ENCODE results near the gene ZNF524.

The ZNF524 gene

GRCh38 chr19:55620410-55621204 lies 20.5 kb downstream of the ZNF524 start:
- Mint-ChIP-seq H3K4me1 (peaks cover 28% of the 10 kb centered on the region), H3K9me3 (no peaks in the 10 kb centered on the region), H3K27me3 (no peaks in the 10 kb centered on the region), H3K36me3 (ENCODE audit: insufficient read depth) (peaks cover 19% of the 10 kb centered on the region), H3K4me3 (no peak overlapping the region), H3K27ac (ENCODE audit: low read depth) (no peak overlapping the region)
- no peak for ATAC-seq (replicated peaks; ENCODE audit: extremely low read depth, poor library complexity, severe bottlenecking)
- DNase-seq (ENCODE audit: low spot score in 2 of 2): no peak

GRCh38 chr19:55621205-55621672 lies 21.2 kb downstream of the ZNF524 start:
- ATAC-seq (replicated peaks; ENCODE audit: extremely low read depth, poor library complexity, severe bottlenecking) (no peak), DNase-seq (ENCODE audit: low spot score in 2 of 2) (no peak)
- no peaks in the 10 kb centered on the region for H3K9me3 Mint-ChIP-seq
- no peaks in the 10 kb centered on the region for H3K27me3 Mint-ChIP-seq
- peaks cover 19% of the 10 kb centered on the region for H3K36me3 Mint-ChIP-seq (ENCODE audit: insufficient read depth)
- no peak overlapping the region for H3K4me3 Mint-ChIP-seq
- peaks cover 31% of the 10 kb centered on the region for H3K4me1 Mint-ChIP-seq
- H3K27ac Mint-ChIP-seq (ENCODE audit: low read depth): no peak overlapping the region

DNA sequence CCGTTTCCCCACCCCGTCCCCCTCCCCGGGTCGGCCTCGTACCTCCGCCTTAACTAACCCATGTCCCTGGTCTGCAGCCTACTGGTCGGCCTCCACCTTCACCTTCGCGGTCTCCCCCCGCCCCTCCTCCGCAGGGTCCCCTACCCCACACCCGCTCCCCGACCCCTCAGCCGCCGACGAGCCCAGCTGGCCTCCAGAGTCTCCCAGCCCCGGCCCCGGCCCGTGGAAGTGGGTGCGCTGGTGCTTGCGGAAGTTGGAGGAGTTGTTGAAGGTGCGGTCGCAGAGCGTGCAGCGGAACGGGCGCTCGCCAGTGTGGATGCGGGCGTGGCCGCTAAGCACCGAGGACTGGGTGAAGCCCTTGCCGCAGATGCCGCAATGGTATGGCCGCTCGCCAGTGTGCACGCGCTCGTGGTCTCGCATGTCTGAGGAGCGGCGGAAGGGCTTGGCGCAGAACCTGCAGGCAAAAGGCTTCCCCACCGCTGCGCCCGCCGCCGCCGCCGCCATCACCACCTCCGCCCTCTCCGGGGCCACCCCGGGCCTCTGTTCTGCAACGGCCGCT lies 21.7 kb downstream of the ZNF524 start:
- DNase-seq (ENCODE audit: low spot score in 2 of 2) (no peak), ATAC-seq (replicated peaks; ENCODE audit: extremely low read depth, poor library complexity, severe bottlenecking) (no peak)
- no peak overlapping the region for H3K4me3 Mint-ChIP-seq
- H3K4me1 Mint-ChIP-seq: peaks cover 36% of the 10 kb centered on the region
- H3K9me3 Mint-ChIP-seq: no peaks in the 10 kb centered on the region
- H3K36me3 Mint-ChIP-seq (ENCODE audit: insufficient read depth): peaks cover 20% of the 10 kb centered on the region
- no peaks in the 10 kb centered on the region for H3K27me3 Mint-ChIP-seq
- H3K27ac Mint-ChIP-seq (ENCODE audit: low read depth): no peak overlapping the region

- ATAC-seq (replicated peaks; ENCODE audit: extremely low read depth, poor library complexity, severe bottlenecking) (no peak), DNase-seq (ENCODE audit: low spot score in 2 of 2) (no peak)
- Mint-ChIP-seq H3K36me3 (ENCODE audit: insufficient read depth) (peaks cover 18% of the 10 kb centered on the region), H3K4me1 (peaks cover 40% of the 10 kb centered on the region), H3K4me3 (no peak overlapping the region), H3K27me3 (no peaks in the 10 kb centered on the region), H3K9me3 (no peaks in the 10 kb centered on the region), H3K27ac (ENCODE audit: low read depth) (no peak overlapping the region)
Observed at GRCh38 chr19:55622242-55622969, 22.3 kb downstream of the ZNF524 start.

DNA sequence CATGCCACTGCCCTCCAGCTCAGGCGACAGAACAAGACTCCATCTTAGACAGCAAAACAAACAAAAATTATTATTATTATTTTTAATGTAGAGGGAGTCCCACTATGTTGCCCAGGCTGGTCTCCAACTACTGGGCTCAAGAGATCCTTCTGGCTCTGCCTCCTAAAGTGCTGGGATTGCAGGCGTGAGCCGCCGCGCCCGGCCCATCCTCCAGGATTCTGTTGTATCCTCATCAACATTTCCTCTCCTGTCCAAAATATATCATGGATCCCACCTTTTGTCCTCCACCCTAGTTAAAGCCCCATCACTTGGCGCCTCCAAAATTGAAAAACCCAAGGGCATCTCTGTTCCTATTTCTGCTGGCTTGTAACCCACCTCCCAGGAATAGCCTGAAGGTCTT lies 23.0 kb downstream of the ZNF524 start:
- ATAC-seq (replicated peaks; ENCODE audit: extremely low read depth, poor library complexity, severe bottlenecking) (no peak), DNase-seq (ENCODE audit: low spot score in 2 of 2) (no peak)
- H3K27ac Mint-ChIP-seq (ENCODE audit: low read depth): peak overlapping the region; percentile 93
- peaks cover 17% of the 10 kb centered on the region for H3K36me3 Mint-ChIP-seq (ENCODE audit: insufficient read depth)
- no peaks in the 10 kb centered on the region for H3K27me3 Mint-ChIP-seq
- no peak overlapping the region for H3K4me3 Mint-ChIP-seq
- H3K9me3 Mint-ChIP-seq: no peaks in the 10 kb centered on the region
- H3K4me1 Mint-ChIP-seq: peaks cover 40% of the 10 kb centered on the region

- Mint-ChIP-seq H3K4me3 (peak overlapping the region; percentile 79), H3K36me3 (ENCODE audit: insufficient read depth) (peaks cover 17% of the 10 kb centered on the region), H3K4me1 (peaks cover 40% of the 10 kb centered on the region), H3K9me3 (no peaks in the 10 kb centered on the region), H3K27ac (ENCODE audit: low read depth) (peak overlapping the region; percentile 93), H3K27me3 (no peaks in the 10 kb centered on the region)
- DNase-seq (ENCODE audit: low spot score in 2 of 2): no peak
- ATAC-seq (replicated peaks; ENCODE audit: extremely low read depth, poor library complexity, severe bottlenecking): no peak
Observed at GRCh38 chr19:55623561-55623960, 23.5 kb downstream of the ZNF524 start.

GRCh38 chr19:55624109-55625003 lies 24.3 kb downstream of the ZNF524 start, which contains the start of gene ZNF784:
Gene ZNF784 (minus strand): TSS chr19:55624566. CDS start chr19:55624561, 5 bp downstream.
- peaks cover 17% of the 10 kb centered on the region for H3K36me3 Mint-ChIP-seq (ENCODE audit: insufficient read depth)
- peaks cover 40% of the 10 kb centered on the region for H3K4me1 Mint-ChIP-seq

GRCh38 chr19:55625004-55625326 lies 24.9 kb downstream of the ZNF524 start:
- H3K4me1 Mint-ChIP-seq: peaks cover 40% of the 10 kb centered on the region

More at GRCh38 chr19:55624109-55625003, 24.3 kb downstream of the ZNF524 start, which contains the start of gene ZNF784:
- peak within 1 kb of the TSS; percentile 79 for H3K4me3 Mint-ChIP-seq
- ATAC-seq (replicated peaks; ENCODE audit: extremely low read depth, poor library complexity, severe bottlenecking) (peak; percentile 66), DNase-seq (ENCODE audit: low spot score in 2 of 2) (peak; percentile 88 to 90)
- H3K27ac Mint-ChIP-seq (ENCODE audit: low read depth): peak within 1 kb of the TSS; percentile 93
- H3K9me3 Mint-ChIP-seq: no peaks in the 10 kb centered on the region
- H3K27me3 Mint-ChIP-seq: no peaks in the 10 kb centered on the region

DNA sequence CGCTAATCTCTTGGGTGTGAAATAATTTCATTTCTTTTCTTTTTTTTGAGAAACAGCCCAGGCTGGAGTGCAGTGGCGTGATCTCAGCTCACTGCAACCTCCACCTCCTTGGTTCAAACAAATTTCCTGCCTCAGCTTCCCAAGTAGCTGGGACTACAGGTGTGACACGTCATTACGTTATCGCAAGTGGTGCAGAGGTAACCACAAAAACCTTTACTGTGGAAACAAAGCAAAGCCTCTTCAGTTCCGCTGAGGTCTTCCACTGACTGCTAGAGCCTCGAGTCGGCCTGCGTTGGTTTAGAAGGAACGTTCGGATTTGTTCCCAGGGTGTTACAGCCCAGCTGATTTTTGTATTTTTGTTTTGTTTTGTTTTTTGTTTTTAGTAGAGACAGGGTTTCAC lies 26.3 kb downstream of the ZNF524 start:
- H3K27ac Mint-ChIP-seq (ENCODE audit: low read depth): peak overlapping the region; percentile 74
- peak; percentile 65 for ATAC-seq (replicated peaks; ENCODE audit: extremely low read depth, poor library complexity, severe bottlenecking)

More at GRCh38 chr19:55625004-55625326, 24.9 kb downstream of the ZNF524 start:
- no peak for DNase-seq (ENCODE audit: low spot score in 2 of 2)
- Mint-ChIP-seq H3K4me3 (peak overlapping the region; percentile 79), H3K9me3 (no peaks in the 10 kb centered on the region), H3K27ac (ENCODE audit: low read depth) (peak overlapping the region; percentile 93), H3K36me3 (ENCODE audit: insufficient read depth) (peaks cover 17% of the 10 kb centered on the region), H3K27me3 (no peaks in the 10 kb centered on the region)
- ATAC-seq (replicated peaks; ENCODE audit: extremely low read depth, poor library complexity, severe bottlenecking): no peak

GRCh38 chr19:55632463-55632834 lies 32.4 kb downstream of the ZNF524 start:
- H3K9me3 Mint-ChIP-seq: no peaks in the 10 kb centered on the region
- peaks cover 43% of the 10 kb centered on the region for H3K4me1 Mint-ChIP-seq
- peak; percentile 86 for DNase-seq (ENCODE audit: low spot score in 2 of 2)
- H3K4me3 Mint-ChIP-seq: no peak overlapping the region
- H3K27ac Mint-ChIP-seq (ENCODE audit: low read depth): no peak overlapping the region
- H3K27me3 Mint-ChIP-seq: no peaks in the 10 kb centered on the region
- peak; percentile 63 for ATAC-seq (replicated peaks; ENCODE audit: extremely low read depth, poor library complexity, severe bottlenecking)
- H3K36me3 Mint-ChIP-seq (ENCODE audit: insufficient read depth): peaks cover 31% of the 10 kb centered on the region

More for the DNA sequence above, 26.3 kb downstream of the ZNF524 start:
- Mint-ChIP-seq H3K27me3 (no peaks in the 10 kb centered on the region), H3K36me3 (ENCODE audit: insufficient read depth) (peaks cover 15% of the 10 kb centered on the region), H3K4me1 (peaks cover 34% of the 10 kb centered on the region), H3K4me3 (peak overlapping the region; percentile 54), H3K9me3 (no peaks in the 10 kb centered on the region)
- peak in 1 of 2 donors; percentile 58 for DNase-seq (ENCODE audit: low spot score in 2 of 2)

DNA sequence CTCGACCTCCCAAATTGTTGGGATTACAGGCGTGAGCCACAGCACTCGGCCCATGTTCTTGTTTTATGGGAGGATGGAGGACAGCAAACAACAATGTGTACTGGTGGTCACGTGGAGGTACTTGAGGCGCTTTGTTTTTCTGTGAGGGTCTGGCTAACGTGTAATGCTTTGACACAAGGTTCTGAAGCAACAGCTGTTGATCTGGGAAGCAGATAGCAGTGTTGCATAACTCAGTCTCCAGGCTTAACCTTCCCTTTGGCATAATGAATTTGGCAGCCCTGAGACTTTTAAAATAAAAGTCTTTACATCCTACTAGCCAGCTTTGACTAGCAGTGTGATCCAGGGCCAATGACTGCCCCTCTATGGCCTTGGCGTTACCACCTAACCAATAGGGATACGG lies 33.8 kb downstream of the ZNF524 start:
- H3K27ac Mint-ChIP-seq (ENCODE audit: low read depth): peak overlapping the region; percentile 100
- ATAC-seq (replicated peaks; ENCODE audit: extremely low read depth, poor library complexity, severe bottlenecking) (no peak), DNase-seq (ENCODE audit: low spot score in 2 of 2) (no peak)
- peaks cover 33% of the 10 kb centered on the region for H3K36me3 Mint-ChIP-seq (ENCODE audit: insufficient read depth)
- no peak overlapping the region for H3K4me3 Mint-ChIP-seq
- no peaks in the 10 kb centered on the region for H3K27me3 Mint-ChIP-seq
- H3K9me3 Mint-ChIP-seq: no peaks in the 10 kb centered on the region
- H3K4me1 Mint-ChIP-seq: peaks cover 54% of the 10 kb centered on the region

DNA sequence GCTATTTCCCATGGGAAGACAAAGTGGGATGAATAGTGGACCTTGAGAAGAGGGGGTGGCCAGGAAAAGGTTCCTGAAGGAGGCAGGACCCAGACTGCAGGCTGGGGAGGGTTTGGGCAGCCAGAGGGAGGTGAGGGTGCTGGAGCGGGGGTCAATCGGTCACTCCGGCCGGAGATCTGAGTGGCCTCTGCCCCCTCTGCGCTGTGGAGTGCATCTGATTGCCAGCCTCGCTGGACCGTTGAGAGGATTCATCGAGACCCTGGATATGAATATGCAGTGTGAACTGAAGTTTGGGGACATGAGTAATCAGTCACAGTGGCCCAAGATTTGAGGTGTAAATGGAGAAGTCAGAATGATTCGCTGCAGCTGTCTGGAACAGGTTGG lies 35.2 kb downstream of the ZNF524 start:
- DNase-seq (ENCODE audit: low spot score in 2 of 2) (no peak), ATAC-seq (replicated peaks; ENCODE audit: extremely low read depth, poor library complexity, severe bottlenecking) (no peak)
- peak overlapping the region; percentile 100 for H3K4me3 Mint-ChIP-seq
- H3K27ac Mint-ChIP-seq (ENCODE audit: low read depth): peak overlapping the region; percentile 100
- H3K27me3 Mint-ChIP-seq: no peaks in the 10 kb centered on the region
- no peaks in the 10 kb centered on the region for H3K9me3 Mint-ChIP-seq
- H3K4me1 Mint-ChIP-seq: peaks cover 61% of the 10 kb centered on the region
- H3K36me3 Mint-ChIP-seq (ENCODE audit: insufficient read depth): peaks cover 38% of the 10 kb centered on the region
